Neural progenitor cell (in vitro differentiated cells): ENCODE results near the gene SGCD.

Experiments used
- EZH2 ChIP-seq: fragments of 200-600 bp; sonication (generic); IDR thresholded peaks from 2 replicates; pipeline ENCODE4 v1.6.1; 2017; ENCODE audit warnings: antibody characterized with exemption, mild to moderate bottlenecking, moderate library complexity
- EZH2phosphoT487 ChIP-seq: fragments of 200-600 bp; sonication (generic); IDR thresholded peaks from 2 replicates; pipeline ENCODE4 v1.6.1; 2017; ENCODE audit warnings: antibody characterized with exemption
- TF ChIP-seq, protein P1 (sequence below): fragments of 200-600 bp; sonication (generic); IDR thresholded peaks from 2 replicates; pipeline ENCODE4 v1.5.1; 2017; ENCODE audit warnings: antibody characterized with exemption, mild to moderate bottlenecking

DNA sequence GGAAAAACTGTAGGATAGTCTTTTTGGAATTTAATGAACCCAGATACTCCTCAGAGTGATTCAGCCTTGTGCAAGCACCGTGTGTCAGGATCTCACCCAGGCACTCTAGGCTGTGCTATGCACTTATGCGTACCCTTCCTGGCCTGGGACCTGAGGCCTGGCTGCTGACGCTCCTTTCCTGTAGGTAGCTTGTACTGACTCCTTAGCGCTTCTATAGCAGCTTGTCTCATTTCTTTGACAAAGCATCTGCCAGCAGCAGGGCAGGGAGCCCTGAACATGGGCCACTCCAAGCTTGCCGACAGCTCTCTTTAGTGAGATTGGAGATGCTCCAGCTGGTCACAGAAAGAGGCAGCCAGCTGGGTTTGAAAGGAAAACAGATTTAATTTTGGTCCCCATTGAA is 147.3 kb downstream of the SGCD start:
- no peak for TF ChIP-seq EZH2phosphoT487
- TF ChIP-seq, protein P1, sequence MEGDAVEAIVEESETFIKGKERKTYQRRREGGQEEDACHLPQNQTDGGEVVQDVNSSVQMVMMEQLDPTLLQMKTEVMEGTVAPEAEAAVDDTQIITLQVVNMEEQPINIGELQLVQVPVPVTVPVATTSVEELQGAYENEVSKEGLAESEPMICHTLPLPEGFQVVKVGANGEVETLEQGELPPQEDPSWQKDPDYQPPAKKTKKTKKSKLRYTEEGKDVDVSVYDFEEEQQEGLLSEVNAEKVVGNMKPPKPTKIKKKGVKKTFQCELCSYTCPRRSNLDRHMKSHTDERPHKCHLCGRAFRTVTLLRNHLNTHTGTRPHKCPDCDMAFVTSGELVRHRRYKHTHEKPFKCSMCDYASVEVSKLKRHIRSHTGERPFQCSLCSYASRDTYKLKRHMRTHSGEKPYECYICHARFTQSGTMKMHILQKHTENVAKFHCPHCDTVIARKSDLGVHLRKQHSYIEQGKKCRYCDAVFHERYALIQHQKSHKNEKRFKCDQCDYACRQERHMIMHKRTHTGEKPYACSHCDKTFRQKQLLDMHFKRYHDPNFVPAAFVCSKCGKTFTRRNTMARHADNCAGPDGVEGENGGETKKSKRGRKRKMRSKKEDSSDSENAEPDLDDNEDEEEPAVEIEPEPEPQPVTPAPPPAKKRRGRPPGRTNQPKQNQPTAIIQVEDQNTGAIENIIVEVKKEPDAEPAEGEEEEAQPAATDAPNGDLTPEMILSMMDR, result no peak
- no peak for TF ChIP-seq EZH2
